Chondrocyte (in vitro differentiated cells): ENCODE results near the gene SH3BP2. TPM values are rescaled to one million over a fixed set of nuclear protein-coding genes. Genes with fewer than 3 reads are reported as not detected.

Experiments
- DNase-seq: peaks from one replicate; pipeline ENCODE4 v3.0.0; 2021; ENCODE audit warnings: mixed read lengths, low spot score
- H3K27ac Mint-ChIP-seq: one replicate; pipeline ENCODE4 v1.8.0; 2021; ENCODE audit warnings: mild to moderate bottlenecking, moderate library complexity, mixed read lengths; ENCODE audit not compliant: unreplicated experiment
- H3K27me3 Mint-ChIP-seq: 2 replicates; pipeline ENCODE4 v1.8.0; 2021; ENCODE audit warnings: low read depth, mixed read lengths
- H3K36me3 Mint-ChIP-seq: 2 replicates; pipeline ENCODE4 v1.8.0; 2021; ENCODE audit warnings: low read depth, mixed read lengths
- H3K4me1 Mint-ChIP-seq: 2 replicates; pipeline ENCODE4 v1.8.0; 2021; ENCODE audit warnings: low read depth, mild to moderate bottlenecking, mixed read lengths
- H3K4me3 Mint-ChIP-seq: one replicate; pipeline ENCODE4 v1.8.0; 2021; ENCODE audit warnings: mild to moderate bottlenecking, moderate library complexity, mixed read lengths; ENCODE audit not compliant: unreplicated experiment
- H3K9me3 Mint-ChIP-seq: 2 replicates; pipeline ENCODE4 v1.8.0; 2021; ENCODE audit warnings: low read depth, mixed read lengths
- CTCF ChIP-seq: fragments of 200-600 bp; sonication (generic); IDR thresholded peaks from 2 replicates; pipeline ENCODE4 v1.5.0; 2021; ENCODE audit warnings: antibody characterized with exemption, mild to moderate bottlenecking, moderate library complexity
- total RNA-seq: library from RNA; stranded (reverse); gene quantifications from 3 replicates; pipeline ENCODE4 v1.2.1, GENCODE V29; 2021

SH3BP2 gene
- total RNA-seq, 1 donor from 2014 or later = 59.8 TPM

- Mint-ChIP-seq H3K4me1 (peaks cover 21% of the 10 kb centered on the region), H3K36me3 (peaks cover 30% of the 10 kb centered on the region), H3K9me3 (no peaks in the 10 kb centered on the region), H3K27ac (peak overlapping the region; percentile 83), H3K4me3 (no peak overlapping the region), H3K27me3 (no peaks in the 10 kb centered on the region)
- no peak for TF ChIP-seq CTCF
- no peak for DNase-seq
Observed at GRCh38 chr4:2882341-2882740, 89.5 kb downstream of the SH3BP2 start.

GRCh38 chr4:2886161-2886560 lies 93.3 kb downstream of the SH3BP2 start:
- H3K9me3 Mint-ChIP-seq = no peaks in the 10 kb centered on the region
- no peak for TF ChIP-seq CTCF
- H3K27me3 Mint-ChIP-seq = no peaks in the 10 kb centered on the region
- H3K4me3 Mint-ChIP-seq = no peak overlapping the region
- peak overlapping the region; percentile 46 for H3K27ac Mint-ChIP-seq
- no peak for DNase-seq
- peaks cover 32% of the 10 kb centered on the region for H3K4me1 Mint-ChIP-seq
- peaks cover 28% of the 10 kb centered on the region for H3K36me3 Mint-ChIP-seq

- TF ChIP-seq CTCF = no peak
- H3K36me3 Mint-ChIP-seq = peaks cover 28% of the 10 kb centered on the region
- no peak overlapping the region for H3K27ac Mint-ChIP-seq
- H3K9me3 Mint-ChIP-seq = no peaks in the 10 kb centered on the region
- H3K4me3 Mint-ChIP-seq = no peak overlapping the region
- no peak for DNase-seq
- no peaks in the 10 kb centered on the region for H3K27me3 Mint-ChIP-seq
- H3K4me1 Mint-ChIP-seq = peaks cover 32% of the 10 kb centered on the region
Observed at GRCh38 chr4:2886622-2887021, 93.7 kb downstream of the SH3BP2 start.

GRCh38 chr4:2887343-2887742 lies 94.5 kb downstream of the SH3BP2 start:
- no peaks in the 10 kb centered on the region for H3K27me3 Mint-ChIP-seq

DNA sequence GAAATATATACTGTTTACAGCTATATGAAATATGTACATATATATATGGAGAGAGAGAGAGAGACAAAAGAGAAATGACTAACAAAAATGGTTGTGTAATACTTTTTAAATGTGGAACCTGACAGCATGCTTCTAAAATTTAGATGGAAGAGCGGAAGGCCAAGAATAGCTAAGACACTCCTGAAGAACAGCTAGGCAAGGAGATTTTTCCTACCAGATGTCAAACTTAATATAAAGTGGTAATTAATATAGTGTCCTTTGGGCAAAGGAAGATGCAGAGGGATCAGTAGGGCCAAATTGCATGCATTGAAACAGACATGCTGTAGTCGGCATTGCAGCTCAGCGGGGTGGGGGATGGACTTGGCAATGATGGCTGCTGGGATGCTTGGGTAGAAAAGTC lies 96.0 kb downstream of the SH3BP2 start:
- no peaks in the 10 kb centered on the region for H3K27me3 Mint-ChIP-seq
- DNase-seq = no peak
- TF ChIP-seq CTCF = no peak
- H3K4me1 Mint-ChIP-seq = peaks cover 23% of the 10 kb centered on the region
- H3K36me3 Mint-ChIP-seq = peaks cover 25% of the 10 kb centered on the region
- H3K27ac Mint-ChIP-seq = no peak overlapping the region
- H3K4me3 Mint-ChIP-seq = no peak overlapping the region
- H3K9me3 Mint-ChIP-seq = no peaks in the 10 kb centered on the region

More at GRCh38 chr4:2887343-2887742, 94.5 kb downstream of the SH3BP2 start:
- TF ChIP-seq CTCF = no peak
- Mint-ChIP-seq H3K27ac (no peak overlapping the region), H3K9me3 (no peaks in the 10 kb centered on the region), H3K4me3 (no peak overlapping the region), H3K4me1 (peaks cover 28% of the 10 kb centered on the region), H3K36me3 (peaks cover 28% of the 10 kb centered on the region)
- DNase-seq = no peak

Other genes starting within 250 kb of the SH3BP2 start
- 23.3 to 30.7 TPM (median 29.0 TPM) in 3 replicates for gene TNIP2, start 36.7 kb upstream of the SH3BP2 start, total RNA-seq
- gene ADD1, start 50.8 kb downstream of the SH3BP2 start, total RNA-seq = 240 to 269 TPM (median 256 TPM) in 3 replicates
- gene NOP14, start 170.3 kb downstream of the SH3BP2 start, total RNA-seq = 22.2 to 23.9 TPM (median 22.7 TPM) in 3 replicates
- gene GRK4, start 170.5 kb downstream of the SH3BP2 start, total RNA-seq = 12.0 to 13.4 TPM (median 12.8 TPM) in 3 replicates